ENCODE data around the gene C12orf57.

GRCh38 chr12:6947615-6948014, 3.8 kb downstream of the C12orf57 start:
- TF ChIP-seq CTCF (IDR thresholded peaks at IDR 0.05 in 2 of 3, conservative IDR thresholded peaks at IDR 0.05 in 1 of 3; ENCODE audit: control insufficient read depth in 2 of 3, extremely low read depth in 1 of 3, insufficient read depth in 1 of 3, low read depth in 3 of 3, low read length in 3 of 3) (no peak), POLR2A (IDR thresholded peaks at IDR 0.05; ENCODE audit: low read depth, low read length) (no peak), EP300 (IDR thresholded peaks at IDR 0.05; ENCODE audit: borderline replicate concordance in 1 of 2, control insufficient read depth in 1 of 2, low read depth in 2 of 2, low read length in 2 of 2) (no peak)

All from GM12878 (cell line).